Astrocyte of the spinal cord (primary cell): ENCODE data around the gene METTL2A.
"Not testable (repeated sequence)": the region's sequence is repeated elsewhere in the genome, so short reads cannot be mapped to it uniquely, and the experiment has no call there.

Experiments
- DNase-seq: peaks from one replicate; pipeline ENCODE4 v3.0.0; 2011; ENCODE audit warnings: low read depth, low spot score
- H3K4me3 ChIP-seq: 2 replicates; pipeline ENCODE4 v1.5.1; 2011; ENCODE audit warnings: low read depth, mild to moderate bottlenecking, low read length, moderate library complexity
- CTCF ChIP-seq: IDR thresholded peaks from 2 replicates; pipeline ENCODE4 v1.5.1; 2012; ENCODE audit warnings: low read depth, mild to moderate bottlenecking, low read length, inconsistent platforms
- in situ Hi-C: cut with HindIII; loops from 2 replicates; pipeline ENCODE4 v1.10.0; 2017; ENCODE audit warnings: low sequenced_read_pairs

METTL2A gene, protein sequence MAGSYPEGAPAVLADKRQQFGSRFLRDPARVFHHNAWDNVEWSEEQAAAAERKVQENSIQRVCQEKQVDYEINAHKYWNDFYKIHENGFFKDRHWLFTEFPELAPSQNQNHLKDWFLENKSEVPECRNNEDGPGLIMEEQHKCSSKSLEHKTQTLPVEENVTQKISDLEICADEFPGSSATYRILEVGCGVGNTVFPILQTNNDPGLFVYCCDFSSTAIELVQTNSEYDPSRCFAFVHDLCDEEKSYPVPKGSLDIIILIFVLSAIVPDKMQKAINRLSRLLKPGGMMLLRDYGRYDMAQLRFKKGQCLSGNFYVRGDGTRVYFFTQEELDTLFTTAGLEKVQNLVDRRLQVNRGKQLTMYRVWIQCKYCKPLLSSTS

DNA sequence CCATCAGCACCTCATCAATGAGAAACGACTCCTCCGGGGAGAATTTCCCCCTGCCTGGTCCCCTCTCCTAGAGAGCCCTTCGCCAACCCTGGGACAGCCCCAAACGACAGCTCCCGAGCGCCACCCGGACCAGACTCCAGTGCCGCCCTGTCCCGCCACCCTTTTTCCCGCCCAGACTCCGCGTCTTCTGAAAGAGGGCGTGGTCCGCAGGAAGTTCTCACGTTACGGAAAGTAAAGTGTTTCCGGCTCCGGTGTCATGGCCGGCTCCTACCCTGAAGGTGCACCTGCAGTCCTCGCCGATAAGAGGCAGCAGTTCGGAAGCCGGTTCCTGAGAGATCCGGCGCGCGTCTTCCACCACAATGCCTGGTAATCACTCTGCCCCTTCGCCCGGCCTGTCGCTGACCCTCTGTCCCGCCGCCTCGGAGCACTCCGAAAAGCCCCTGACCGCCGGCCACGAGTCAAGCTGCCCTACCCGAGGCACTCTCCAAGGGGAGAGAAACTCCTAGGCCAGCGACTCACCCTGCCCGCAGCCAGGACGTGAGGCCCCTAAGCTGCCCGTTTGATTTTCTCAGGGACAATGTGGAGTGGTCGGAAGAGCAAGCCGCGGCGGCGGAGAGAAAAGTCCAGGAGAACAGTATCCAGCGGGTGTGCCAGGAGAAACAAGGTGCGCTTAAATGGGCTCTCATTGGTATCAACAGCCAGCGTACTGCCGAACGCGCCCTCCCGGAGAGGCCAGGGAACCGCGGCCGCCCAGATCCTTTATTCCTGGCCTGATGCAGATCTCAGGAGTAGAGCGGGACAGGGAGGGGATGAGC is at the start of gene METTL2A:
METTL2A (plus strand) TSS at position 251 of the 815 bp plus-strand sequence; CDS start at position 257, 6 bp downstream.
- H3K4me3 ChIP-seq, result peak within 1 kb of the TSS; percentile 82
- in situ Hi-C loops, result not testable (repeated sequence)
- peak; percentile 75 for DNase-seq
- TF ChIP-seq CTCF, result peak; percentile 35

- in situ Hi-C loops, result no loop called here
- no peak for DNase-seq
- H3K4me3 ChIP-seq, result no peak within 1 kb of the TSS
- TF ChIP-seq CTCF, result no peak
Measured at GRCh38 chr17:62380253-62380652, 43.4 kb upstream of the METTL2A start, which contains the start of gene EFCAB3. Gene EFCAB3, plus strand, starts transcription at chr17:62380553. Its CDS starts 2,427 bp downstream, at chr17:62382980.

DNA sequence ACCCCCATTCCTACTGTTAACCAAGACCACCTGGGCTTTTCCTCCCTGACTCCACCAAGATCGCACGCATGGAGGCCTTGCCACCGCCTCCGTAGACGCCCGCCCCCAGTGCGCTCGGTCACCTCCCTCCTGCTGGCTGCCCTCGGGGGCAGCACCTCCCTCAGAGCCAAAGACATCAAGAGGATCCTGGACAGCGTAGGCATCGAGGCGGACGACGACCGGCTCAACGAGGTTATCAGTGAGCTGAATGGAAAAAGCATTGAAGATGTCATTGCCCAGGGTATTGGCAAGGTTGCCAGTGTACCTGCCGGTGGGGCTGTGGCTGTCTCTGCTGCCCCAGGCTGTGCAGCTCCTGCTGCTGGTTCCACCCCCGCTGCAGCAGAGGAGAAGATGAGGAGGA is 42.1 kb upstream of the METTL2A start:
- no peak for DNase-seq
- in situ Hi-C loops, result no loop called here
- TF ChIP-seq CTCF, result no peak
- H3K4me3 ChIP-seq, result no peak overlapping the region

DNA sequence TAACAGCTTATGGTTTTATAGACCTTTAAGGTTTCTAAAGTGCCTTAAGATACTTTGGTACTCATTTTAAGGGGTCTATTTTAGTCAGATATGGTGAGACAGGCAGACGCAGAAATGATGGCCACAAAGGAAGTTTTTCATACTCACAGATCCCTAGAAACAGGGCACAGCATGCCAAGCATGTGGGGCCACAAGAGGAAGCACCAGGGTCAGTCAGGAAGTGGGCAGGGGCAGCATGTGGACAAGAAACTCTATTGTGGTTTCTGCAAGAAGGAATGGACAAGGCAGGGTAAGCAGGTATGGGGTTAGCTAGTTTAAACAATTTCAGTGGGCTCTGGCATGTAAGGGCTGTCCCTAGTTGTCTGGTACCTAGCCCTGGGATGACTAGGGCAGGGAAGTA is 34.8 kb upstream of the METTL2A start:
- DNase-seq, result no peak
- no peak overlapping the region for H3K4me3 ChIP-seq
- TF ChIP-seq CTCF, result no peak
- in situ Hi-C loops, result no loop called here

DNA sequence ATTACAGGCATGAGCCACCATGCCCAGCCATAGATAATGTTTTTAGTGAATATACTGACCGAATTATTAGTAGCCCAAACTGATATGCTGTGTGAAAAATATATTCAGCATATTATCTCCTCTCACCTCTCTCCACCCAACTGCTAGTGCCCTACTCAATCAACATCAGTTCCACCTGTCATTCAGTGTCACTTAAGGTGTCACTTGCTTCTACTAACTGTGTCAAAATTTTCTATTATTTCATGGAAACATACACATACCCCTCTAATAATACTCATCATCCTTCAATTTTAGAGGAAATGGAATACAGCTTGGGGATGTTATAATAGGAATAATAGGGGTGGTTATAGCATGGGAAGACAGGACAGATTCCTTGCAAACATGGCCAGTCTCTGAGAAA is 30.8 kb upstream of the METTL2A start:
- no peak overlapping the region for H3K4me3 ChIP-seq
- in situ Hi-C loops, result no loop called here
- DNase-seq, result no peak
- no peak for TF ChIP-seq CTCF

DNA sequence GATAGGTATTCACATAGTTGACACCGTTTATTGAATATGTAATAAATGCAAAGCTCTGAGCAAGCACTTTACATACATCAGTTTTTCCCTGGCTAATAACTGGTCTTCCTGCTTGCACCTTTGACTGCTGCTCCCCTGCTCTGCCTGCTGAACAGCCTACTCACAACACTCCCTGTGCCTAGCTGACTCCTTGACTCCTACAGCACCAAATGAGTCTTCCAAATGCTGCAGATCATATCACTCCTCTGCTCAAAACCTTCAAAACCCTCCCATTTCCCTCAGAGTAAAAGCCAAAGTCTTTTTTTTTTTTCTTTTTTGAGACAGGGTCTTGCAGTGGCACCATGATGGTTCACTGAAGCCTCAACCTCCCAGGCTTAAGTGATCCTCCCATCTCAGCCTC is 24.8 kb upstream of the METTL2A start:
- no peak for TF ChIP-seq CTCF
- no peak for DNase-seq
- no peak overlapping the region for H3K4me3 ChIP-seq
- in situ Hi-C loops, result no loop called here
